ENCODE data around the gene PTPN6. TPM values are rescaled to one million over a fixed set of nuclear protein-coding genes. Genes with fewer than 3 reads are reported as not detected.

PTPN6 gene
- total and polyA plus RNA-seq, 5 donors from 2014 or later = 174 to 321 (median 283) TPM

DNA sequence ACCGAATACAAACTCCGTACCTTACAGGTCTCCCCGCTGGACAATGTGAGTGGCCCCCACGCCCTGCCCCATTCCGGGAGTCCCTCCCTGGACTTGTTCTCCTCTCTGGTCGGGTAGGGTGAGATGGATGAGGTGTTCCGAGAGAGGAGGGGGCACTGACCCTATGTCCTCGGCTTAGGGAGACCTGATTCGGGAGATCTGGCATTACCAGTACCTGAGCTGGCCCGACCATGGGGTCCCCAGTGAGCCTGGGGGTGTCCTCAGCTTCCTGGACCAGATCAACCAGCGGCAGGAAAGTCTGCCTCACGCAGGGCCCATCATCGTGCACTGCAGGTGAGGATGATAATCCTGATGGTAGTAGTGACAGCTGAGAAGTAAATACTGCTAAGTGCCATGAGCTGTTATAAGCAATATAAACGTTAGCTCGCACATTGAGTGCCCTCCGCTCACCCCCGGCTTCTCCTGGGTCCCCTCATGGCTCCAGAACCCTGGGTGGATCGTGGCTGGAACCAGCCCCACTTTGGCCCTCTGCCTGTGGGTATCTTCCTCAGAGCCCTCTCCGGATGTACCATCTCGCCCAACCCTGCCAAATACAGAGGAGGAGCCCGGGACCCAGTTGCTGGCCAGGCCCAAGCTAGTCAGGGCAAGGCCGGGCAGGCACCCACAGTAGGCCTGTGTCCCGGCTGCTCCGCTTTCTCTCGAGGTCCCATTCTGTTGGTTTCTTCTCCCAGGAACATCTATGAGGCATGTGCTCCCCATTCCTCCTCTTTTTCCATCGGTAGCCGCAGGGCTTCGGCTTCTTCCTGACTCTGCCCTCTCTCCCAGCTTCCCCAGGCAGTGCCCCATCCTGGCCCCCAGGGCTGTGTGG is 6.8 kb downstream of the PTPN6 start:
- Histone ChIP-seq H3K9me3 (ENCODE audit: control insufficient read depth in 2 of 2, low read length in 2 of 2) (no peaks in the 10 kb centered on the region), H3K27ac (ENCODE audit: insufficient read depth, low read length, poor library complexity, severe bottlenecking) (peak overlapping the region; percentile 98), H3K4me1 (ENCODE audit: control insufficient read depth, insufficient read depth, low read length, poor library complexity, severe bottlenecking) (peaks cover 100% of the 10 kb centered on the region), H3K36me3 (ENCODE audit: control insufficient read depth, insufficient read depth, low read length) (peaks cover 32% of the 10 kb centered on the region), H3K27me3 (ENCODE audit: control insufficient read depth, insufficient read depth, low read length) (no peaks in the 10 kb centered on the region), H3K4me3 (ENCODE audit: low read depth, low read length) (peak overlapping the region; percentile 64)
- peaks cover 11 to 90% (median 57%) of the 10 kb centered on the region in 4 donors for H3K4me1 Mint-ChIP-seq
- DNase-seq = no peak
- H3K4me3 Mint-ChIP-seq = peak overlapping the region; percentile 87 to 96 (median 92)
- H3K27me3 Mint-ChIP-seq = no peaks in the 10 kb centered on the region
- H3K36me3 Mint-ChIP-seq = peaks cover 41% of the 10 kb centered on the region
- peak overlapping the region; percentile 97 to 100 (median 99) for H3K27ac Mint-ChIP-seq
- ATAC-seq (ENCODE audit: low read depth in 2 of 2) = no peak
- H3K9me3 Mint-ChIP-seq = no peaks in the 10 kb centered on the region

GRCh38 chr12:6958609-6959057 is 7.5 kb downstream of the PTPN6 start:
- H3K36me3 Mint-ChIP-seq = peaks cover 41% of the 10 kb centered on the region
- H3K4me1 Mint-ChIP-seq = peaks cover 11 to 86% (median 56%) of the 10 kb centered on the region in 4 donors
- Histone ChIP-seq H3K36me3 (ENCODE audit: control insufficient read depth, insufficient read depth, low read length) (peaks cover 32% of the 10 kb centered on the region), H3K4me1 (ENCODE audit: control insufficient read depth, insufficient read depth, low read length, poor library complexity, severe bottlenecking) (peaks cover 94% of the 10 kb centered on the region), H3K27ac (ENCODE audit: insufficient read depth, low read length, poor library complexity, severe bottlenecking) (peak overlapping the region; percentile 98), H3K27me3 (ENCODE audit: control insufficient read depth, insufficient read depth, low read length) (no peaks in the 10 kb centered on the region), H3K4me3 (ENCODE audit: low read depth, low read length) (peak overlapping the region; percentile 64), H3K9me3 (ENCODE audit: control insufficient read depth in 2 of 2, low read length in 2 of 2) (no peaks in the 10 kb centered on the region)
- ATAC-seq (ENCODE audit: low read depth in 2 of 2) (no peak), DNase-seq (no peak)
- no peaks in the 10 kb centered on the region for H3K27me3 Mint-ChIP-seq
- peak overlapping the region; percentile 97 to 100 (median 99) for H3K27ac Mint-ChIP-seq
- no peaks in the 10 kb centered on the region for H3K9me3 Mint-ChIP-seq
- H3K4me3 Mint-ChIP-seq = peak overlapping the region; percentile 87 to 96 (median 92)

DNA sequence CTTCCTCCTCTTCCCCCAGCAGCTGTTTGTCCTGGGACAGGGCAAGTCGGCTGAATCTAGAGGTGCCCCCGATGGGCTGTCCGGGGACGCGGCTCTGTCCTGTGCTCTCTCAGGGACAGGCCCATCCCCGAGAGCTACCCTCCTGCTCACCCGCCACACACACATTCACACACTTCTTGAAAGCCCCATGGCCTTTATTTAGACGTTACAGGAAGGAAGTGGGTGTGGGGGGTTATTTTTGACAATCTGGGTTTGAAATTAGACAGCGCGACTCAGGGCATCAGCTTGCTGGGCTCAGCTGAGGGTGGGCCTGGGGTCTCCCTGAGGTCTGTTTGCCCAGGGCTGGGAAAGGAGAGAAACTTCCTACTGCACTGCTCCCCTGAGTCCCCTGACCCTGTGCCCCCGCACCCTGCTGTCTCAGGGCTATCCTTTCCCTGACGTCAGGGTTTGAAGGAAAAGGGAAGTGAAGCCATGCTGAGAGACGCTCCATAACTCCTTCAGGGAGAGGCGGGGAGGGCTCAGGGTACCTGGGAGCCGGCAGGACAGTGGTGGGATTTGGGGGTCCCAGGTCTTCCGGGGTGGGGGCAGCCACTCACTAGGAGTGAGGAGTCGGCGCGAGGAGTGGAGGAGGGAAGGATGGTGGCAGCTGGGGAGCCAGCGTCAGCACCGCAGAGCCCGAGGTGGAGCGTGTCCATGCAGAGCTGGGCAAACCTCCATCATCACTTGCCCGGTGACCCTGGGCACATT is 8.1 kb downstream of the PTPN6 start:
- Histone ChIP-seq H3K4me3 (ENCODE audit: low read depth, low read length) (peak overlapping the region; percentile 64), H3K4me1 (ENCODE audit: control insufficient read depth, insufficient read depth, low read length, poor library complexity, severe bottlenecking) (peaks cover 88% of the 10 kb centered on the region), H3K36me3 (ENCODE audit: control insufficient read depth, insufficient read depth, low read length) (peaks cover 32% of the 10 kb centered on the region), H3K9me3 (ENCODE audit: control insufficient read depth in 2 of 2, low read length in 2 of 2) (no peaks in the 10 kb centered on the region), H3K27me3 (ENCODE audit: control insufficient read depth, insufficient read depth, low read length) (no peaks in the 10 kb centered on the region), H3K27ac (ENCODE audit: insufficient read depth, low read length, poor library complexity, severe bottlenecking) (peak overlapping the region; percentile 98)
- H3K9me3 Mint-ChIP-seq = no peaks in the 10 kb centered on the region
- DNase-seq (peak; percentile 69 to 90 (median 87)), ATAC-seq (ENCODE audit: low read depth in 2 of 2) (peak; percentile 56)
- H3K36me3 Mint-ChIP-seq = peaks cover 35% of the 10 kb centered on the region
- peak overlapping the region; percentile 87 to 96 (median 92) for H3K4me3 Mint-ChIP-seq
- H3K4me1 Mint-ChIP-seq = peaks cover 11 to 86% (median 52%) of the 10 kb centered on the region in 4 donors
- no peaks in the 10 kb centered on the region for H3K27me3 Mint-ChIP-seq
- peak overlapping the region; percentile 97 to 100 (median 99) for H3K27ac Mint-ChIP-seq

GRCh38 chr12:6959805-6960592 is 8.8 kb downstream of the PTPN6 start:
- DNase-seq = no peak
- peaks cover 28% of the 10 kb centered on the region for H3K36me3 ChIP-seq (ENCODE audit: control insufficient read depth, insufficient read depth, low read length)
- peak overlapping the region in 3 of 4 donors; percentile 89 to 94 (median 93) for H3K4me3 Mint-ChIP-seq

GRCh38 chr12:6960593-6961277 is 9.6 kb downstream of the PTPN6 start:
- peaks cover 30% of the 10 kb centered on the region for H3K36me3 ChIP-seq (ENCODE audit: control insufficient read depth, insufficient read depth, low read length)
- no peaks in the 10 kb centered on the region for H3K27me3 Mint-ChIP-seq
- no peak overlapping the region for H3K4me3 ChIP-seq (ENCODE audit: low read depth, low read length)
- peak overlapping the region; percentile 98 to 99 (median 99) for H3K27ac Mint-ChIP-seq
- H3K4me1 Mint-ChIP-seq = peaks cover 11 to 84% (median 53%) of the 10 kb centered on the region in 4 donors
- H3K27me3 ChIP-seq (ENCODE audit: control insufficient read depth, insufficient read depth, low read length) = no peaks in the 10 kb centered on the region
- H3K9me3 ChIP-seq (ENCODE audit: control insufficient read depth in 2 of 2, low read length in 2 of 2) = no peaks in the 10 kb centered on the region
- H3K4me1 ChIP-seq (ENCODE audit: control insufficient read depth, insufficient read depth, low read length, poor library complexity, severe bottlenecking) = peaks cover 80% of the 10 kb centered on the region
- H3K4me3 Mint-ChIP-seq = peak overlapping the region; percentile 73 to 93 (median 86)
- ATAC-seq (ENCODE audit: low read depth in 2 of 2) = no peak
- peaks cover 36% of the 10 kb centered on the region for H3K36me3 Mint-ChIP-seq
- DNase-seq = peak in 2 of 3 donors; percentile 47 to 72
- H3K27ac ChIP-seq (ENCODE audit: insufficient read depth, low read length, poor library complexity, severe bottlenecking) = peak overlapping the region; percentile 98
- no peaks in the 10 kb centered on the region for H3K9me3 Mint-ChIP-seq

More at GRCh38 chr12:6959805-6960592, 8.8 kb downstream of the PTPN6 start:
- Histone ChIP-seq H3K27ac (ENCODE audit: insufficient read depth, low read length, poor library complexity, severe bottlenecking) (peak overlapping the region; percentile 98), H3K27me3 (ENCODE audit: control insufficient read depth, insufficient read depth, low read length) (no peaks in the 10 kb centered on the region), H3K4me3 (ENCODE audit: low read depth, low read length) (peak overlapping the region; percentile 64), H3K4me1 (ENCODE audit: control insufficient read depth, insufficient read depth, low read length, poor library complexity, severe bottlenecking) (peaks cover 87% of the 10 kb centered on the region), H3K9me3 (ENCODE audit: control insufficient read depth in 2 of 2, low read length in 2 of 2) (no peaks in the 10 kb centered on the region)
- Mint-ChIP-seq H3K36me3 (peaks cover 34% of the 10 kb centered on the region), H3K27me3 (no peaks in the 10 kb centered on the region), H3K9me3 (no peaks in the 10 kb centered on the region), H3K27ac (peak overlapping the region; percentile 99 to 100 (median 99)), H3K4me1 (peaks cover 11 to 86% (median 49%) of the 10 kb centered on the region in 4 donors)
- ATAC-seq (ENCODE audit: low read depth in 2 of 2) = no peak

DNA sequence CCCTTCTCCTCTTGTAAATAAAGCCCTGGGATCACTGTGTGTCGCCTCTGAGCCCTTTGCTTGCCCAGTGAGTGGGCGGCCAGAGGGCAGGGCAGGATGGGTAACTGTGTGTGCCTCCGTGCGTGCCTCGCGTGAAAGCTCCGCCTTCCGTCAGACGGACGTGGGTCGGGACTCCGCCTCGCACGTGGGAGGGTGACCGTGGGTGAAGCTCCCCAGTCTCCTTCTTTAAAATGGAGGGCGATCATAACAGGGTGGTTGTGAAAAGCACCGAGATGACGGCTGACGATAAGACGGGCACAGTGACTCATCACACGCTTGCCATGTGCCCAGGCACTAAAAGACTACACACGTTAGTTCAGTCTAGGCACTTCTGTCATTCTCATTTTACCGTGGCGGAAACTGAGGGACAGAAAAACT is 10.1 kb downstream of the PTPN6 start:
- Histone ChIP-seq H3K36me3 (ENCODE audit: control insufficient read depth, insufficient read depth, low read length) (peaks cover 33% of the 10 kb centered on the region), H3K4me1 (ENCODE audit: control insufficient read depth, insufficient read depth, low read length, poor library complexity, severe bottlenecking) (peaks cover 75% of the 10 kb centered on the region), H3K4me3 (ENCODE audit: low read depth, low read length) (peak overlapping the region; percentile 65), H3K27me3 (ENCODE audit: control insufficient read depth, insufficient read depth, low read length) (no peaks in the 10 kb centered on the region), H3K27ac (ENCODE audit: insufficient read depth, low read length, poor library complexity, severe bottlenecking) (peak overlapping the region; percentile 98), H3K9me3 (ENCODE audit: control insufficient read depth in 2 of 2, low read length in 2 of 2) (no peaks in the 10 kb centered on the region)
- DNase-seq = peak; percentile 88 to 94 (median 90)
- no peaks in the 10 kb centered on the region for H3K27me3 Mint-ChIP-seq
- no peaks in the 10 kb centered on the region for H3K9me3 Mint-ChIP-seq
- H3K4me3 Mint-ChIP-seq = peak overlapping the region; percentile 73 to 93 (median 86)
- H3K4me1 Mint-ChIP-seq = peaks cover 11 to 78% (median 52%) of the 10 kb centered on the region in 4 donors
- peaks cover 36% of the 10 kb centered on the region for H3K36me3 Mint-ChIP-seq
- H3K27ac Mint-ChIP-seq = peak overlapping the region; percentile 98 to 99 (median 99)
- ATAC-seq (ENCODE audit: low read depth in 2 of 2) = peak; percentile 84 to 85

Data from CD4-positive, CD25-positive, alpha-beta regulatory T cell (primary cell).